ENCODE measurements around the gene RNGTT. TPM values are rescaled to one million over a fixed set of nuclear protein-coding genes. Genes with fewer than 3 reads are reported as not detected.

RNGTT gene
- total RNA-seq: 21.6 and 25.3 TPM in 2 replicates

DNA sequence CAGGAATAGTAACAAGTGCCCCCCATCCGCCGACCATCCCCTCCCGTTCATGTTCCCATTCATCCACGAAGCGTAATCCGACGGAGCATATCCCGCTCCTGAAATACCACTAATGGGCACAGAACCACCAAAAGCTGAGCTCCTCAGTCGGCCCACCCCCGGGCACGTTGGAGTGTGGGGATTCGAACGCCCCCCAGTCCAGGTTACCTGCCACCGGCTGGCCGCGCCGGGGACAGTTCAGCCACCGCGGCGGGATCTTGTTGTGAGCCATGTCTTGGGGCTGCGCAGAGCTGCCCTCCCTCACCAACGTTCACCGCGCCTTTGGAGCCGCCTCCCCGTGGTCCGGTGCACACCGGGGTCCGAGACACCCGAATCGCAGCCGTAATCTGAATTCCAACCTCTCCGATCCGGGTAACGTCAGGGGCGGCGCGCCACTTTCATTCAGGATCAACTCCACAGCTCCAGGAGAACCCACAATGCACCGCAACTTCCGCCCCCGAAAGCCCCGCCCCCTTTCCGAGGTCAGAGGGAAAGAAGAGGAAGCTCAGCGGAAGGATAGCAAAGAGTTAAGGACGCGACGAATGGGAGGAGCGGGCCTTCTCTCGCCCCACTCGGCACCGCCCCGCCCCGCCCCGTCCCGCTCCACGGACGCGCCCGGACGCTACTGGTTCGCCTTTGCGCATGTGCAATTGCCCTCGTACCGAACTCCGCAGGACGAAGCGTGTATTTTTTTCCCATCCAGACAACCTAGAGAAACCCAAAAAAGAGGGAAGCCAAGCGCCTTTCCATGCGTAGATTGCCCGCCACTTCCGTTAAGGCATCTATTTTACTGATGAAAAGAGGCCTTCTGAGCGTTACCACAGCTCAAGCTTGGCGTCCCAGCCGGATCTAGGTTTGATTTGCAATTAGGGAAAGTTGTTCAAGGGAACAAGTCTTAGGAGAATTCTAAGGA lies at the start of gene RNGTT:
Gene RNGTT, minus strand, starts transcription at position 480 of the 952 bp plus-strand sequence. Its CDS starts 209 bp downstream, at position 271.
- intact Hi-C loops (cut with micrococcal nuclease): loop anchor here (1.0 to 5.0 kb wide), 13 partner anchors 117 to 1811 kb away; partner anchors contain the start of genes AKIRIN2, CFAP206, LYRM2 and MAP3K7
- Mint-ChIP-seq H3K36me3 (ENCODE audit: low read depth) (peaks cover 3% of the 10 kb centered on the region), H3K27me3 (ENCODE audit: insufficient read depth) (peaks cover 7% of the 10 kb centered on the region), H3K27ac (peak within 1 kb of the TSS; percentile 84), H3K4me3 (peak within 1 kb of the TSS; percentile 98), H3K4me1 (ENCODE audit: low read depth) (peaks cover 33% of the 10 kb centered on the region), H3K9me3 (peaks cover under 1% of the 10 kb centered on the region)
- peak; percentile 97 for DNase-seq (ENCODE audit: low spot score)

GRCh38 chr6:89011436-89011835 lies 48.0 kb upstream of the RNGTT start:
- Mint-ChIP-seq H3K9me3 (peaks cover 4% of the 10 kb centered on the region), H3K4me3 (no peak overlapping the region), H3K27me3 (ENCODE audit: insufficient read depth) (peaks cover under 1% of the 10 kb centered on the region), H3K36me3 (ENCODE audit: low read depth) (no peaks in the 10 kb centered on the region), H3K27ac (no peak overlapping the region), H3K4me1 (ENCODE audit: low read depth) (peaks cover 7% of the 10 kb centered on the region)
- intact Hi-C loops (cut with micrococcal nuclease): no loop called here
- DNase-seq (ENCODE audit: low spot score): no peak

GRCh38 chr6:89010825-89011224 lies 47.4 kb upstream of the RNGTT start:
- intact Hi-C loops (cut with micrococcal nuclease): no loop called here
- H3K9me3 Mint-ChIP-seq: peaks cover under 1% of the 10 kb centered on the region

DNA sequence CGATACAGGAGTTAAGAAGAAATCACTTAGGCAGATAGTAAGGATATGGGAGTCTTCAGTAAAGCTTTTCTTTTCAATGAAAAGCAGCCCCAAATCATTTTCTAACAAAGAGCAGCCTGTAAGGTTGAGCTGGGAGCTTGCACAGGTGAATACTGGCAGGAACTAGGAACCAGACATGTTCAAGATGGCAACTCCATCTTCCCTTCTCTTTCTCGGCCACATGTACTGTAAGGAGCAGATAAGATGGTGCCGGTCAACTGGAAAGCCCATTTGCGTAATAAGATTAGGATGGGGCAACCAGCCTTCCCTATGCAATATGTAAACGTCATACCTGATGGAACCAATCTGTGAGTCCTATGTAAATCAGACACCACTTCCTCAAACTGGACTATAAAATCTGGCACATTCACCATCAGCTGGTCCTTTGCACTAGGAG lies 46.2 kb upstream of the RNGTT start:
- H3K4me3 Mint-ChIP-seq: no peak overlapping the region
- H3K27me3 Mint-ChIP-seq (ENCODE audit: insufficient read depth): peaks cover 2% of the 10 kb centered on the region
- H3K27ac Mint-ChIP-seq: no peak overlapping the region
- H3K9me3 Mint-ChIP-seq: no peaks in the 10 kb centered on the region
- intact Hi-C loops (cut with micrococcal nuclease): no loop called here
- H3K36me3 Mint-ChIP-seq (ENCODE audit: low read depth): no peaks in the 10 kb centered on the region
- H3K4me1 Mint-ChIP-seq (ENCODE audit: low read depth): peaks cover 7% of the 10 kb centered on the region
- no peak for DNase-seq (ENCODE audit: low spot score)

More at GRCh38 chr6:89010825-89011224, 47.4 kb upstream of the RNGTT start:
- H3K4me3 Mint-ChIP-seq: no peak overlapping the region
- peaks cover 7% of the 10 kb centered on the region for H3K4me1 Mint-ChIP-seq (ENCODE audit: low read depth)
- DNase-seq (ENCODE audit: low spot score): no peak
- no peak overlapping the region for H3K27ac Mint-ChIP-seq
- H3K27me3 Mint-ChIP-seq (ENCODE audit: insufficient read depth): no peaks in the 10 kb centered on the region
- no peaks in the 10 kb centered on the region for H3K36me3 Mint-ChIP-seq (ENCODE audit: low read depth)

GRCh38 chr6:89008815-89009374 lies 45.5 kb upstream of the RNGTT start:
- Mint-ChIP-seq H3K9me3 (no peaks in the 10 kb centered on the region), H3K27ac (no peak overlapping the region), H3K4me1 (ENCODE audit: low read depth) (peaks cover 7% of the 10 kb centered on the region), H3K36me3 (ENCODE audit: low read depth) (no peaks in the 10 kb centered on the region), H3K4me3 (no peak overlapping the region), H3K27me3 (ENCODE audit: insufficient read depth) (peaks cover 2% of the 10 kb centered on the region)
- DNase-seq (ENCODE audit: low spot score): no peak
- intact Hi-C loops (cut with micrococcal nuclease): no loop called here

DNA sequence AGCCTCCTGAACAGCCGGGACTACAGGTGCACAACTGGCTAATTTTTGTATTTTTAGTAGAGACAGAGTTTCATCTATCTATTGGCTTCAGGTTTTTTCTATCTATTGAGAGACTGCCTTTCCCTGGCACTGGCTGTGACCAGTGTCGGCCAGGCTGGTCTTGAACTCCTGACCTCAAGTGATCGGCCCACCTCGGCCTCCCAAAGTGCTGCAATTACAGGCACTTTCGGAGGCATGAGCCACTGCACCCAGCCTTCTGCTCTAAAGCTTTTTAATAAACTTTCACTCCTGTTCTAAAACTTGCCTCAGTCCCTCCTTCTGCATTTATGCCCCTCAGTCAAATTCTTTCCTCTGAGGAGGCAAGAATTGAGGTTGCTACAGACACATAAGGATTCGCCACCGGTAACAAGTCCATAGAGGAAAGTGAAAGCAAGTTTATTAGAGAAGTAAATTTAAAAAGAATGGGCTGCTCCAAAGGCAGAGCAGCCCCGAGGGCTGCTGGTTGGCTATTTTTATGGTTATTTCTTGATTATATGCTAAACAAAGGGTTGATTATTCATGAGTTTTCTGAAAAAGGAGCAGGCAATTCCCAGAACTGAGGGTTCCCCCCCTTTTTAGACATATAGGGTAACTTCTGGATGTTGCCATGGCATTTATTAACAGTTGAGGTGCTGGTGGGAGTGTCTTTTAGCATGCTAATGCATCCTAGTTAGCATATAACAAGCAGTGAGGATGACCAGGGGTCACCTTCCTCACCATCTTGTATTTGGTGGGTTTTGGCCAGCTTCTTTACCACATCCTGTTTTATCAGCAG lies 44.8 kb upstream of the RNGTT start:
- Mint-ChIP-seq H3K4me1 (ENCODE audit: low read depth) (peaks cover 7% of the 10 kb centered on the region), H3K36me3 (ENCODE audit: low read depth) (no peaks in the 10 kb centered on the region), H3K9me3 (no peaks in the 10 kb centered on the region), H3K4me3 (no peak overlapping the region), H3K27me3 (ENCODE audit: insufficient read depth) (peaks cover 2% of the 10 kb centered on the region), H3K27ac (no peak overlapping the region)
- intact Hi-C loops (cut with micrococcal nuclease): no loop called here
- no peak for DNase-seq (ENCODE audit: low spot score)

GRCh38 chr6:89007209-89008000 lies 44.0 kb upstream of the RNGTT start:
- Mint-ChIP-seq H3K9me3 (no peaks in the 10 kb centered on the region), H3K36me3 (ENCODE audit: low read depth) (no peaks in the 10 kb centered on the region), H3K27ac (no peak overlapping the region), H3K4me1 (ENCODE audit: low read depth) (peaks cover 7% of the 10 kb centered on the region), H3K4me3 (no peak overlapping the region), H3K27me3 (ENCODE audit: insufficient read depth) (peaks cover 2% of the 10 kb centered on the region)
- no peak for DNase-seq (ENCODE audit: low spot score)
- intact Hi-C loops (cut with micrococcal nuclease): no loop called here

DNA sequence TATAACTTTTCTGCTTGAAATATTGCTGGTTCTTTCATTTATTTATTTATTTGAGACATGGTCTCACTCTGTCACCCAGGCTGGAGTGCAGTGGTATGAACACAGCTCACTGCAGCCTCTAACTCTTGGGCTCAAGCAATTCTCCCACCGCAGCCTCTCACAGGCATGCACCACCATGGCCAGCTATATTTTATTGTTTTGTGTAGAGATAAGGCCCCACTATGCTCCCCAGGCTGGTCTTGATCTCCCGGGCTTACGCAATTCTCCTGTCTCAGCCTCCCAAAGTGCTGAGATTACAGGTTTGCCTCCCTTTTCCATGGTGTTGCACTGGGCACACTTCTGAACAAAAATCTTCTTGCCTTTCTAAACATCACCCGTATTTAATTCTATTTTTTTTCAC lies 39.1 kb upstream of the RNGTT start:
- Mint-ChIP-seq H3K27me3 (ENCODE audit: insufficient read depth) (peaks cover 2% of the 10 kb centered on the region), H3K4me3 (no peak overlapping the region), H3K36me3 (ENCODE audit: low read depth) (no peaks in the 10 kb centered on the region), H3K4me1 (ENCODE audit: low read depth) (no peaks in the 10 kb centered on the region), H3K27ac (no peak overlapping the region), H3K9me3 (no peaks in the 10 kb centered on the region)
- DNase-seq (ENCODE audit: low spot score): no peak
- intact Hi-C loops (cut with micrococcal nuclease): no loop called here

GRCh38 chr6:88997327-88997726 lies 33.9 kb upstream of the RNGTT start:
- Mint-ChIP-seq H3K27ac (no peak overlapping the region), H3K4me3 (no peak overlapping the region), H3K9me3 (no peaks in the 10 kb centered on the region), H3K4me1 (ENCODE audit: low read depth) (no peaks in the 10 kb centered on the region), H3K27me3 (ENCODE audit: insufficient read depth) (peaks cover 5% of the 10 kb centered on the region), H3K36me3 (ENCODE audit: low read depth) (no peaks in the 10 kb centered on the region)
- intact Hi-C loops (cut with micrococcal nuclease): no loop called here
- DNase-seq (ENCODE audit: low spot score): no peak

- Mint-ChIP-seq H3K27me3 (ENCODE audit: insufficient read depth) (peaks cover 5% of the 10 kb centered on the region), H3K27ac (no peak overlapping the region), H3K36me3 (ENCODE audit: low read depth) (no peaks in the 10 kb centered on the region), H3K4me3 (no peak overlapping the region), H3K4me1 (ENCODE audit: low read depth) (no peaks in the 10 kb centered on the region), H3K9me3 (no peaks in the 10 kb centered on the region)
- intact Hi-C loops (cut with micrococcal nuclease): no loop called here
- DNase-seq (ENCODE audit: low spot score): no peak
Observed at GRCh38 chr6:88992741-88993552, 29.5 kb upstream of the RNGTT start.

- intact Hi-C loops (cut with micrococcal nuclease): no loop called here
- DNase-seq (ENCODE audit: low spot score): no peak
- Mint-ChIP-seq H3K4me1 (ENCODE audit: low read depth) (no peaks in the 10 kb centered on the region), H3K4me3 (no peak overlapping the region), H3K36me3 (ENCODE audit: low read depth) (no peaks in the 10 kb centered on the region), H3K27ac (no peak overlapping the region), H3K27me3 (ENCODE audit: insufficient read depth) (no peaks in the 10 kb centered on the region), H3K9me3 (no peaks in the 10 kb centered on the region)
Observed at GRCh38 chr6:88989215-88989614, 25.8 kb upstream of the RNGTT start.
